ENCODE measurements around the gene COA6.
A peak's percentile ranks its signal among the peaks of the same experiment; 100 is the strongest.
"Not testable (repeated sequence)": the region's sequence is repeated elsewhere in the genome, so short reads cannot be mapped to it uniquely, and the experiment has no call there.

The COA6 gene

GRCh38 chr1:234371414-234371813 lies 1.8 kb upstream of the COA6 start:
- no peak for DNase-seq

GRCh38 chr1:234372011-234372757 lies 1.1 kb upstream of the COA6 start:
- DNase-seq, result peak; percentile 46 to 62

GRCh38 chr1:234373959-234374254 lies 651 bp downstream of the COA6 start:
- DNase-seq, result no peak

GRCh38 chr1:234375672-234376071 lies 2.4 kb downstream of the COA6 start:
- no peak for DNase-seq

GRCh38 chr1:234379591-234380109 lies 6.4 kb downstream of the COA6 start:
- DNase-seq, result not testable (repeated sequence)

GRCh38 chr1:234381699-234382555 lies 8.7 kb downstream of the COA6 start:
- DNase-seq, result no peak

- no peak for DNase-seq
Observed at GRCh38 chr1:234386122-234386521, 12.9 kb downstream of the COA6 start.

- DNase-seq, result no peak
Observed at GRCh38 chr1:234388094-234388493, 14.8 kb downstream of the COA6 start.

GRCh38 chr1:234393190-234393589 lies 19.9 kb downstream of the COA6 start:
- DNase-seq, result no peak

GRCh38 chr1:234395297-234395696 lies 22.0 kb downstream of the COA6 start:
- DNase-seq, result peak; percentile 27 to 41

- no peak for DNase-seq
Observed at GRCh38 chr1:234396092-234396491, 22.8 kb downstream of the COA6 start.

- DNase-seq, result peak in 1 of 2 donors; percentile 14
Observed at GRCh38 chr1:234396871-234397270, 23.6 kb downstream of the COA6 start.

GRCh38 chr1:234397732-234398131 lies 24.5 kb downstream of the COA6 start:
- DNase-seq, result peak in 1 of 2 donors; percentile 8

- DNase-seq, result peak; percentile 62 to 75
Observed at GRCh38 chr1:234398849-234399381, 25.7 kb downstream of the COA6 start.

GRCh38 chr1:234399515-234399914 lies 26.3 kb downstream of the COA6 start:
- not testable (repeated sequence) for DNase-seq

- peak; percentile 10 to 39 for DNase-seq
Observed at GRCh38 chr1:234400773-234401172, 27.5 kb downstream of the COA6 start.

GRCh38 chr1:234401658-234402057 lies 28.4 kb downstream of the COA6 start:
- no peak for DNase-seq

- DNase-seq, result no peak
Observed at GRCh38 chr1:234402939-234403338, 29.7 kb downstream of the COA6 start.

GRCh38 chr1:234405676-234406075 lies 32.4 kb downstream of the COA6 start:
- no peak for DNase-seq

GRCh38 chr1:234406871-234407270 lies 33.6 kb downstream of the COA6 start:
- no peak for DNase-seq

- no peak for DNase-seq
Observed at GRCh38 chr1:234408757-234409156, 35.5 kb downstream of the COA6 start.

- DNase-seq, result no peak
Observed at GRCh38 chr1:234409328-234409727, 36.1 kb downstream of the COA6 start.

- DNase-seq, result no peak
Observed at GRCh38 chr1:234412830-234413229, 39.6 kb downstream of the COA6 start.

GRCh38 chr1:234413485-234413884 lies 40.2 kb downstream of the COA6 start:
- no peak for DNase-seq

All from inflammatory macrophage treated with lipopolysaccharide for 1 hour (primary cell).